ENCODE data around the gene RIMBP2.

Gene RIMBP2

GRCh38 chr12:130448044-130448821 lies 267.9 kb downstream of the RIMBP2 start:
- Histone ChIP-seq H3K36me3 (ENCODE audit: control insufficient read depth in 4 of 4, insufficient read depth in 4 of 4, low read length in 3 of 4) (no peaks in the 10 kb centered on the region), H3K4me3 (ENCODE audit: control insufficient read depth in 1 of 7, extremely low read depth in 1 of 7, insufficient read depth in 4 of 7, low read depth in 2 of 7, low read length in 6 of 7) (no peak overlapping the region), H3K4me1 (ENCODE audit: control extremely low read depth in 1 of 4, control insufficient read depth in 4 of 4, insufficient read depth in 4 of 4, low read length in 3 of 4) (no peaks in the 10 kb centered on the region), H3K9me3 (ENCODE audit: control extremely low read depth in 1 of 5, control insufficient read depth in 4 of 5, insufficient read depth in 2 of 5, low read depth in 1 of 5, low read length in 4 of 5) (no peaks in the 10 kb centered on the region), H3K27ac (ENCODE audit: insufficient read depth in 1 of 2, low read depth in 1 of 2, low read length in 2 of 2, poor library complexity in 1 of 2, severe bottlenecking in 2 of 2) (no peak overlapping the region), H3K27me3 (replicated peaks in 2 of 5; ENCODE audit: control insufficient read depth in 4 of 5, insufficient read depth in 5 of 5, low read length in 4 of 5) (peaks cover 0 to 2% (median 0%) of the 10 kb centered on the region in 5 experiments)
- ChIA-PET POLR2A (no interaction called here), CTCF (no interaction called here)
- no peak for DNase-seq
- WGBS (ENCODE audit: insufficient coverage) = 91% methylated on average over 17 of the region's 20 CpGs

GRCh38 chr12:130447655-130447965 lies 268.5 kb downstream of the RIMBP2 start:
- no peak overlapping the region for H3K4me3 ChIP-seq (ENCODE audit: control insufficient read depth in 1 of 7, extremely low read depth in 1 of 7, insufficient read depth in 4 of 7, low read depth in 2 of 7, low read length in 6 of 7)
- no peaks in the 10 kb centered on the region for H3K4me1 ChIP-seq (ENCODE audit: control extremely low read depth in 1 of 4, control insufficient read depth in 4 of 4, insufficient read depth in 4 of 4, low read length in 3 of 4)
- WGBS (ENCODE audit: insufficient coverage) = 95% methylated on average over 10 of the region's 11 CpGs
- POLR2A ChIA-PET = no interaction called here
- CTCF ChIA-PET = no interaction called here
- peaks cover 0 to 2% (median 0%) of the 10 kb centered on the region in 5 experiments for H3K9me3 ChIP-seq (ENCODE audit: control extremely low read depth in 1 of 5, control insufficient read depth in 4 of 5, insufficient read depth in 2 of 5, low read depth in 1 of 5, low read length in 4 of 5)
- no peaks in the 10 kb centered on the region for H3K36me3 ChIP-seq (ENCODE audit: control insufficient read depth in 4 of 4, insufficient read depth in 4 of 4, low read length in 3 of 4)
- no peak overlapping the region for H3K27ac ChIP-seq (ENCODE audit: insufficient read depth in 1 of 2, low read depth in 1 of 2, low read length in 2 of 2, poor library complexity in 1 of 2, severe bottlenecking in 2 of 2)
- no peak for DNase-seq
- H3K27me3 ChIP-seq (replicated peaks in 2 of 5; ENCODE audit: control insufficient read depth in 4 of 5, insufficient read depth in 5 of 5, low read length in 4 of 5) = peaks cover 0 to 2% (median 0%) of the 10 kb centered on the region in 5 experiments

- Histone ChIP-seq H3K27me3 (replicated peaks in 2 of 5; ENCODE audit: control insufficient read depth in 4 of 5, insufficient read depth in 5 of 5, low read length in 4 of 5) (peaks cover 0 to 2% (median 0%) of the 10 kb centered on the region in 5 experiments), H3K4me3 (ENCODE audit: control insufficient read depth in 1 of 7, extremely low read depth in 1 of 7, insufficient read depth in 4 of 7, low read depth in 2 of 7, low read length in 6 of 7) (no peak overlapping the region), H3K9me3 (ENCODE audit: control extremely low read depth in 1 of 5, control insufficient read depth in 4 of 5, insufficient read depth in 2 of 5, low read depth in 1 of 5, low read length in 4 of 5) (peaks cover 0 to 3% (median 0%) of the 10 kb centered on the region in 5 experiments), H3K4me1 (ENCODE audit: control extremely low read depth in 1 of 4, control insufficient read depth in 4 of 4, insufficient read depth in 4 of 4, low read length in 3 of 4) (no peaks in the 10 kb centered on the region), H3K36me3 (ENCODE audit: control insufficient read depth in 4 of 4, insufficient read depth in 4 of 4, low read length in 3 of 4) (no peaks in the 10 kb centered on the region), H3K27ac (ENCODE audit: insufficient read depth in 1 of 2, low read depth in 1 of 2, low read length in 2 of 2, poor library complexity in 1 of 2, severe bottlenecking in 2 of 2) (no peak overlapping the region)
- 93% methylated on average over 32 of the region's 32 CpGs for WGBS (ENCODE audit: insufficient coverage)
- ChIA-PET CTCF (no interaction called here), POLR2A (no interaction called here)
- DNase-seq = no peak
These were observed 269.0 kb downstream of the RIMBP2 start for GRCh38 chr12:130446846-130447654.

GRCh38 chr12:130444986-130445385 lies 271.1 kb downstream of the RIMBP2 start:
- no peak overlapping the region for H3K4me3 ChIP-seq (ENCODE audit: control insufficient read depth in 1 of 7, extremely low read depth in 1 of 7, insufficient read depth in 4 of 7, low read depth in 2 of 7, low read length in 6 of 7)
- no peaks in the 10 kb centered on the region for H3K36me3 ChIP-seq (ENCODE audit: control insufficient read depth in 4 of 4, insufficient read depth in 4 of 4, low read length in 3 of 4)
- no peak for DNase-seq
- H3K27me3 ChIP-seq (replicated peaks in 2 of 5; ENCODE audit: control insufficient read depth in 4 of 5, insufficient read depth in 5 of 5, low read length in 4 of 5) = peaks cover 0 to 2% (median 0%) of the 10 kb centered on the region in 5 experiments
- peaks cover 0 to 14% (median 0%) of the 10 kb centered on the region in 5 experiments for H3K9me3 ChIP-seq (ENCODE audit: control extremely low read depth in 1 of 5, control insufficient read depth in 4 of 5, insufficient read depth in 2 of 5, low read depth in 1 of 5, low read length in 4 of 5)
- no peaks in the 10 kb centered on the region for H3K4me1 ChIP-seq (ENCODE audit: control extremely low read depth in 1 of 4, control insufficient read depth in 4 of 4, insufficient read depth in 4 of 4, low read length in 3 of 4)
- POLR2A ChIA-PET = no interaction called here
- CTCF ChIA-PET = no interaction called here
- no peak overlapping the region for H3K27ac ChIP-seq (ENCODE audit: insufficient read depth in 1 of 2, low read depth in 1 of 2, low read length in 2 of 2, poor library complexity in 1 of 2, severe bottlenecking in 2 of 2)
- 98% methylated on average over 13 of the region's 16 CpGs for WGBS (ENCODE audit: insufficient coverage)

- Histone ChIP-seq H3K4me3 (ENCODE audit: control insufficient read depth in 1 of 7, extremely low read depth in 1 of 7, insufficient read depth in 4 of 7, low read depth in 2 of 7, low read length in 6 of 7) (no peak overlapping the region), H3K4me1 (ENCODE audit: control extremely low read depth in 1 of 4, control insufficient read depth in 4 of 4, insufficient read depth in 4 of 4, low read length in 3 of 4) (no peaks in the 10 kb centered on the region), H3K27ac (ENCODE audit: insufficient read depth in 1 of 2, low read depth in 1 of 2, low read length in 2 of 2, poor library complexity in 1 of 2, severe bottlenecking in 2 of 2) (no peak overlapping the region), H3K9me3 (ENCODE audit: control extremely low read depth in 1 of 5, control insufficient read depth in 4 of 5, insufficient read depth in 2 of 5, low read depth in 1 of 5, low read length in 4 of 5) (peaks cover 0 to 14% (median 0%) of the 10 kb centered on the region in 5 experiments), H3K36me3 (ENCODE audit: control insufficient read depth in 4 of 4, insufficient read depth in 4 of 4, low read length in 3 of 4) (no peaks in the 10 kb centered on the region), H3K27me3 (replicated peaks in 2 of 5; ENCODE audit: control insufficient read depth in 4 of 5, insufficient read depth in 5 of 5, low read length in 4 of 5) (peaks cover 0 to 2% (median 0%) of the 10 kb centered on the region in 5 experiments)
- DNase-seq = no peak
- 88% methylated on average over 3 of the region's 5 CpGs for WGBS (ENCODE audit: insufficient coverage)
- CTCF ChIA-PET = interaction anchor here (0.8 kb wide), 1 partner anchor 252 kb away, joined by 3 read pairs; no protein-coding TSS in a partner anchor
- POLR2A ChIA-PET = no interaction called here
These were observed 272.0 kb downstream of the RIMBP2 start for GRCh38 chr12:130444061-130444460.

- CTCF ChIA-PET = no interaction called here
- POLR2A ChIA-PET = no interaction called here
- Histone ChIP-seq H3K27me3 (replicated peaks in 2 of 5; ENCODE audit: control insufficient read depth in 4 of 5, insufficient read depth in 5 of 5, low read length in 4 of 5) (peaks cover 0 to 2% (median 0%) of the 10 kb centered on the region in 5 experiments), H3K27ac (ENCODE audit: insufficient read depth in 1 of 2, low read depth in 1 of 2, low read length in 2 of 2, poor library complexity in 1 of 2, severe bottlenecking in 2 of 2) (no peak overlapping the region), H3K4me1 (ENCODE audit: control extremely low read depth in 1 of 4, control insufficient read depth in 4 of 4, insufficient read depth in 4 of 4, low read length in 3 of 4) (no peaks in the 10 kb centered on the region), H3K9me3 (ENCODE audit: control extremely low read depth in 1 of 5, control insufficient read depth in 4 of 5, insufficient read depth in 2 of 5, low read depth in 1 of 5, low read length in 4 of 5) (peaks cover 0 to 18% (median 2%) of the 10 kb centered on the region in 5 experiments), H3K4me3 (ENCODE audit: control insufficient read depth in 1 of 7, extremely low read depth in 1 of 7, insufficient read depth in 4 of 7, low read depth in 2 of 7, low read length in 6 of 7) (no peak overlapping the region), H3K36me3 (ENCODE audit: control insufficient read depth in 4 of 4, insufficient read depth in 4 of 4, low read length in 3 of 4) (no peaks in the 10 kb centered on the region)
- 96% methylated on average over 35 of the region's 45 CpGs for WGBS (ENCODE audit: insufficient coverage)
- no peak for DNase-seq
These were observed 274.0 kb downstream of the RIMBP2 start for GRCh38 chr12:130441771-130442760.
